GM12878 (cell line): ENCODE data around the gene FAM184B. TPM values are rescaled to one million over a fixed set of nuclear protein-coding genes. Genes with fewer than 3 reads are reported as not detected.

ENCODE experiments used
- ATAC-seq: fragments of 200-7000 bp; cut with Tn5 transposase; 3 replicates; pipeline ENCODE4 v1.9.1; 2020; ENCODE audit warnings: mild to moderate bottlenecking, moderate library complexity
- BruUV-seq: library from RNA; stranded (reverse); fragments of 400-500 nt; replicated peaks from 2 replicates; lab custom pipeline; 2021; lab: Mats Ljungman, UMichigan
- CTCF ChIA-PET: fragments of 300-600 bp; sonication (Branson Sonifier 250); formaldehyde crosslinking; extraction: SDS; loops from one replicate; lab custom pipeline; 2021; ENCODE audit warnings: inconsistent platforms; lab: Yijun Ruan, JAX
- POLR2A ChIA-PET: fragments of 350-600 bp; formaldehyde crosslinking; extraction: SDS; loops from one replicate; lab custom pipeline; 2021; ENCODE audit warnings: inconsistent platforms; lab: Charles Lee
- RAD21 ChIA-PET: fragments of 300-600 bp; sonication (Branson Sonifier 250); formaldehyde crosslinking; loops from one replicate; lab custom pipeline; 2023; ENCODE audit warnings: antibody characterized with exemption; ENCODE audit not compliant: unreplicated experiment; lab: Charles Lee
- SMC1A ChIA-PET: fragments of 300-600 bp; sonication (Branson Sonifier 250); formaldehyde crosslinking; loops from one replicate; lab custom pipeline; 2023; ENCODE audit not compliant: unreplicated experiment, uncharacterized antibody; lab: Charles Lee
- DNase-seq: peaks from one replicate; pipeline ENCODE4 v3.0.0-alpha.2; 2011; ENCODE audit warnings: low read depth, low spot score
- FAIRE-seq: peaks from 3 replicates; lab custom pipeline; 2011; peaks lifted over from hg19 to GRCh38; lab: Jason Lieb, UNC
- H2AFZ ChIP-seq: 2 replicates; pipeline ENCODE4 v1.6.0; 2011; ENCODE audit warnings: low read depth, low read length, control low read depth; ENCODE audit not compliant: control insufficient read depth
- H3K27ac ChIP-seq: 2 replicates; pipeline ENCODE4 v1.5.1; 2011; ENCODE audit warnings: control low read depth; ENCODE audit not compliant: control insufficient read depth, insufficient read depth
- H3K27me3 ChIP-seq, 2 experiments: replicated peaks in 1 of 2; 2 replicates each; pipeline versions ENCODE4 v1.6.0 to v1.6.1; 2011; ENCODE audit warnings: low read length in 1 of 2; ENCODE audit not compliant: control insufficient read depth in 2 of 2, insufficient read depth in 2 of 2
- H3K36me3 ChIP-seq, 2 experiments: 2 replicates each; pipeline ENCODE4 v1.5.1; 2011; ENCODE audit warnings: low read length in 1 of 2; ENCODE audit not compliant: control insufficient read depth in 2 of 2, insufficient read depth in 2 of 2
- H3K4me1 ChIP-seq: 2 replicates; pipeline ENCODE4 v1.6.1; 2011; ENCODE audit warnings: mild to moderate bottlenecking, low read length, moderate library complexity, mixed read lengths; ENCODE audit not compliant: control insufficient read depth, insufficient read depth
- H3K4me2 ChIP-seq: 2 replicates; pipeline ENCODE4 v1.6.0; 2011; ENCODE audit warnings: control low read depth; ENCODE audit not compliant: control insufficient read depth, insufficient read depth
- H3K4me3 ChIP-seq: fragments of 200-600 bp; sonication (generic); 2 replicates; pipeline ENCODE4 v1.5.1; 2016
- H3K79me2 ChIP-seq: 2 replicates; pipeline ENCODE4 v1.6.0; 2011; ENCODE audit warnings: low read length; ENCODE audit not compliant: control insufficient read depth, insufficient read depth
- H3K9ac ChIP-seq: 2 replicates; pipeline ENCODE4 v1.8.0; 2011; ENCODE audit warnings: low read length, control low read depth, mixed read lengths; ENCODE audit not compliant: control insufficient read depth, insufficient read depth
- H3K9me3 ChIP-seq: replicated peaks from 3 replicates; pipeline ENCODE4 v1.5.1; 2011; ENCODE audit warnings: mild to moderate bottlenecking, low read length; ENCODE audit not compliant: control insufficient read depth, insufficient read depth
- H4K20me1 ChIP-seq: 2 replicates; pipeline ENCODE4 v1.6.0; 2011; ENCODE audit not compliant: control insufficient read depth, insufficient read depth
- CEBPB ChIP-seq, 2 experiments: fragments of 150-350 bp in 1 of 2; IDR thresholded peaks; 2 replicates each; pipeline ENCODE4 v1.6.1; 2012 to 2014; ENCODE audit warnings: low read depth in 2 of 2, low read length in 2 of 2, borderline replicate concordance in 1 of 2, inconsistent platforms in 1 of 2
- CREM ChIP-seq: IDR thresholded peaks from 2 replicates; pipeline ENCODE4 v1.6.1; 2014; ENCODE audit warnings: antibody characterized with exemption, low read depth
- EED ChIP-seq: sonication (generic); IDR thresholded peaks from 2 replicates; pipeline ENCODE4 v1.6.1; 2016; ENCODE audit warnings: antibody characterized with exemption, low read depth
- NBN ChIP-seq: fragments of 450-650 bp; IDR thresholded peaks from 2 replicates; pipeline ENCODE4 v1.6.1; 2016
- PML ChIP-seq: IDR thresholded peaks from 2 replicates; pipeline ENCODE4 v1.6.1; 2012; ENCODE audit warnings: low read length, inconsistent platforms
- POU2F2 ChIP-seq: IDR thresholded peaks from 3 replicates; pipeline ENCODE4 v1.6.1; 2011; ENCODE audit warnings: low read depth, mild to moderate bottlenecking, low read length, borderline replicate concordance
- RFX5 ChIP-seq: IDR thresholded peaks from 2 replicates; pipeline ENCODE4 v1.6.1; 2011; ENCODE audit warnings: low read depth, low read length, improper control_type of control experiment
- SMAD5 ChIP-seq: IDR thresholded peaks from 2 replicates; pipeline ENCODE4 v1.6.1; 2016; ENCODE audit warnings: antibody characterized with exemption, low read depth
- SRF ChIP-seq, 2 experiments: IDR thresholded peaks; 2 replicates each; pipeline ENCODE4 v1.6.1; 2011; ENCODE audit warnings: low read depth in 2 of 2, low read length in 2 of 2, mild to moderate bottlenecking in 1 of 2, moderate library complexity in 1 of 2
- TCF12 ChIP-seq: IDR thresholded peaks from 2 replicates; pipeline ENCODE4 v1.6.1; 2011; ENCODE audit warnings: low read depth, mild to moderate bottlenecking, low read length
- ZZZ3 ChIP-seq: IDR thresholded peaks from 2 replicates; pipeline ENCODE4 v1.6.1; 2011; ENCODE audit warnings: low read depth; ENCODE audit not compliant: control insufficient read depth, insufficient read length
- WGBS: methylation state at CpG from one replicate; pipeline ENCODE4 v1.1.6; 2016; ENCODE audit warnings: low lambda C conversion rate; ENCODE audit not compliant: insufficient replicate concordance, insufficient coverage; ENCODE audit errors: missing lambda C conversion rate; 5-methylcytosine and 5-hydroxymethylcytosine counted together
- in situ Hi-C: fragments of 300-500 bp; cut with MboI; formaldehyde crosslinking; loops from 9 replicates; pipeline ENCODE4 v1.14.3; 2018; ENCODE audit warnings: mixed read lengths
- intact Hi-C: fragments of 100-400 bp; cut with micrococcal nuclease; formaldehyde crosslinking; loops from one replicate; pipeline ENCODE4 v1.14.2; 2022; ENCODE audit not compliant: unreplicated experiment
- polyA plus RNA-seq, 11 experiments: library from polyadenylated mRNA; depleted of rRNA in 4 of 11; unstranded in 6 of 11; stranded (reverse) in 5 of 11; fragments of >200 nt; fragmentation: Nextera tagmentation in 4 of 11; fragmentation: Illumina TruSeq in 1 of 11; extraction: Ambion mirVana in 4 of 11; extraction: Trizol in 1 of 11; gene quantifications; 1 replicate in 1 of 11; 2 replicates in 10 of 11; pipeline versions ENCODE4 v1.2.1 to v1.2.3, GENCODE V29; 2011 to 2016; ENCODE audit warnings: inconsistent platforms in 2 of 11, missing spikeins in 2 of 11, low read depth in 1 of 11
- total RNA-seq, 4 experiments: library from RNA; depleted of rRNA in 3 of 4; stranded (reverse); fragments of >200 nt in 3 of 4; fragmentation: Illumina TruSeq in 1 of 4; extraction: Trizol in 1 of 4; gene quantifications; 2 replicates each; pipeline versions ENCODE4 v1.2.1 to v1.2.3, GENCODE V29; 2013 to 2021
- TF ChIP-seq, protein P1 (sequence below): IDR thresholded peaks from 2 replicates; pipeline ENCODE4 v1.6.1; 2011; ENCODE audit warnings: low read depth, low read length, improper control_type of control experiment, borderline replicate concordance
- TF ChIP-seq, protein P2 (sequence below): IDR thresholded peaks from 2 replicates; pipeline ENCODE4 v1.6.1; 2011; ENCODE audit warnings: low read depth, mild to moderate bottlenecking, low read length, moderate library complexity, borderline replicate concordance; ENCODE audit errors: extremely low read depth
- TF ChIP-seq, protein P3 (sequence below): fragments of 450-650 bp; formaldehyde crosslinking; IDR thresholded peaks from 2 replicates; pipeline ENCODE4 v1.4.0; 2022; ENCODE audit warnings: mild to moderate bottlenecking, moderate library complexity

Gene FAM184B
- total and polyA plus RNA-seq, 10 of the 15 experiments (the other 5 are each of a cell fraction or from before 2014, with no cell fraction given), result under 0.01 TPM; not detected in 9

DNA sequence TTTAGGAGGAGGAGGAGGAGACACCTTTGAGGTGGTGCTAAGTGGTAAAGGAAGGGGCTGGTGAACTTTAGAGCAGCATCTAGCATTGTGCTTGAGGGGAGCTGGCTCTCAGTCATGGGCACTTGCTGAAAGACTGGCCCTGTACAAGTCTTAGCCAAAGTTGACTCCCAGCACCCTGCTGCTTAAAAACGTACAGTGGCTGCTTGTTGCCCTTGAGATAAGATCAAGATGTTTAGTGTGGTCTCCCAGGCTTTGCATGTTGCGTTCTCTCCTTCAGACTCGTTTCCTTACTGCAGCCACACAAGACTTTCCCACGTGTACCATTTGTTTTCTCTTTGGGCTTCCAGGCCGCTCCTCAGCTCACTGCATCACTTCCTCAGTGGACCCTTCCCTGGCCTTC is 165.1 kb downstream of the FAM184B start:
- TF ChIP-seq CREM (no peak), SRF (IDR thresholded peaks at IDR 0.05; ENCODE audit: low read depth in 2 of 2, low read length in 2 of 2) (no peak), CEBPB (IDR thresholded peaks at IDR 0.05; ENCODE audit: borderline replicate concordance in 1 of 2, low read depth in 2 of 2, low read length in 2 of 2) (no peak), RFX5 (no peak), SMAD5 (no peak), NBN (no peak), ZZZ3 (no peak), TCF12 (no peak), POU2F2 (no peak), EED (no peak), PML (no peak)
- TF ChIP-seq, protein P1, sequence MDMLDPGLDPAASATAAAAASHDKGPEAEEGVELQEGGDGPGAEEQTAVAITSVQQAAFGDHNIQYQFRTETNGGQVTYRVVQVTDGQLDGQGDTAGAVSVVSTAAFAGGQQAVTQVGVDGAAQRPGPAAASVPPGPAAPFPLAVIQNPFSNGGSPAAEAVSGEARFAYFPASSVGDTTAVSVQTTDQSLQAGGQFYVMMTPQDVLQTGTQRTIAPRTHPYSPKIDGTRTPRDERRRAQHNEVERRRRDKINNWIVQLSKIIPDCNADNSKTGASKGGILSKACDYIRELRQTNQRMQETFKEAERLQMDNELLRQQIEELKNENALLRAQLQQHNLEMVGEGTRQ, result no peak
- TF ChIP-seq, protein P2, sequence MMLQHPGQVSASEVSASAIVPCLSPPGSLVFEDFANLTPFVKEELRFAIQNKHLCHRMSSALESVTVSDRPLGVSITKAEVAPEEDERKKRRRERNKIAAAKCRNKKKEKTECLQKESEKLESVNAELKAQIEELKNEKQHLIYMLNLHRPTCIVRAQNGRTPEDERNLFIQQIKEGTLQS, result no peak
- TF ChIP-seq, protein P3, sequence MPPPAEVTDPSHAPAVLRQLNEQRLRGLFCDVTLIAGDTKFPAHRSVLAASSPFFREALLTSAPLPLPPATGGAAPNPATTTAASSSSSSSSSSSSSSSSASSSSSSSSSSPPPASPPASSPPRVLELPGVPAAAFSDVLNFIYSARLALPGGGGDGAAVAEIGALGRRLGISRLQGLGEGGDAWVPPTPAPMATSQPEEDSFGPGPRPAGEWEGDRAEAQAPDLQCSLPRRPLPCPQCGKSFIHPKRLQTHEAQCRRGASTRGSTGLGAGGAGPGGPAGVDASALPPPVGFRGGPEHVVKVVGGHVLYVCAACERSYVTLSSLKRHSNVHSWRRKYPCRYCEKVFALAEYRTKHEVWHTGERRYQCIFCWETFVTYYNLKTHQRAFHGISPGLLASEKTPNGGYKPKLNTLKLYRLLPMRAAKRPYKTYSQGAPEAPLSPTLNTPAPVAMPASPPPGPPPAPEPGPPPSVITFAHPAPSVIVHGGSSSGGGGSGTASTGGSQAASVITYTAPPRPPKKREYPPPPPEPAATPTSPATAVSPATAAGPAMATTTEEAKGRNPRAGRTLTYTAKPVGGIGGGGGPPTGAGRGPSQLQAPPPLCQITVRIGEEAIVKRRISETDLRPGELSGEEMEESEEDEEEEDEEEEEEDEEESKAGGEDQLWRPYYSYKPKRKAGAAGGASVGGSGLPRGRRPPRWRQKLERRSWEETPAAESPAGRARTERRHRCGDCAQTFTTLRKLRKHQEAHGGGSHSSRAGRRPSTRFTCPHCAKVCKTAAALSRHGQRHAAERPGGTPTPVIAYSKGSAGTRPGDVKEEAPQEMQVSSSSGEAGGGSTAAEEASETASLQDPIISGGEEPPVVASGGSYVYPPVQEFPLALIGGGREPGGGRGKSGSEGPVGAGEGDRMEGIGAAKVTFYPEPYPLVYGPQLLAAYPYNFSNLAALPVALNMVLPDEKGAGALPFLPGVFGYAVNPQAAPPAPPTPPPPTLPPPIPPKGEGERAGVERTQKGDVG (CRISPR knock-in tag), result no peak
- Histone ChIP-seq H3K27me3 (no peaks in the 10 kb centered on the region), H3K27ac (no peak overlapping the region), H3K9me3 (no peaks in the 10 kb centered on the region), H2AFZ (no peak overlapping the region), H3K4me1 (peaks cover 6% of the 10 kb centered on the region; the same call in 1 of the 2 replicates), H3K4me2 (peak overlapping the region; percentile 95), H3K79me2 (peaks cover 47% of the 10 kb centered on the region), H4K20me1 (peaks cover 11% of the 10 kb centered on the region; the same call in 1 of the 2 replicates), H3K36me3 (peaks cover 3 to 12% of the 10 kb centered on the region in 2 experiments; a peak in 3 of 4 replicates), H3K9ac (no peak overlapping the region), H3K4me3 (peak overlapping the region; percentile 67)
- WGBS, result 69% methylated on average over 5 of the region's 5 CpGs
- in situ Hi-C loops (no loop called here), intact Hi-C loops (loop anchor here (10.0 kb wide), 1 partner anchor 1391 kb away; the partner anchor contains the start of gene TAPT1)
- ChIA-PET POLR2A (no interaction called here), SMC1A (interaction anchor here (2.7 kb wide), 1 partner anchor 39 kb away, joined by 9 read pairs; the partner anchor contains the start of gene LAP3), RAD21 (no interaction called here), CTCF (interaction anchor here (1.0 kb wide), 1 partner anchor 194 kb away, joined by 3 read pairs; the partner anchor contains the start of gene DCAF16)
- BruUV-seq, result TSS peak; percentile 58
- ATAC-seq, result peak; percentile 3; the same call in 1 of the 3 replicates
- no peak for FAIRE-seq
- no peak for DNase-seq
